ENCODE results near the gene TEX13A.

TEX13A gene

DNA sequence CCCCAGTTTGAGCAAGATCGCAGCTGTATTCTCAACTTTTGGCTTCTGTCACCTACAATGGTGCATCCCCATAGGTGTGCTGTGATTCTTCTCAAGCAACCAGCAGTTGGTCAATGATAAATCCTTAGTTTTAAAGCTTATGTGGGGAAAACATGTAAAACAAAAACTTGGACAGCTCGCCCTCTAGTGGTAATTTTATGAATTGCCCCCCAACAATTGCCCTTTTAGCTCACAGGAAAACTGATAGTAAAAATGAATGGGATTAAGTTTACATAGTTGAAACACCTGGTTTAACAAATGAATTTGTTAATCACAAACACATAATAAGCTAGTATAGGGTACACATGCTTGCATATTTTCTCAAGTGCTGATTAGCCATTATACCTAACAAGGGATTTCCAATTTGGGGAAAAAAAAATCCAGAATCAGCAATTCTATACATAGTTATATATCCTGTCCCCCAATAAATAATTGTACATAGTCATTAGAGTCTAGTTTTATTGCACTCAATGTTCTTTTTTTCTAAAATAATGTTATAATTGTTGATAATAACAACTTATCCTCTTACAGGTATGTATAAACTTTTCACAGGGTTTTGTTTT, 30.1 kb downstream of the TEX13A start:
- peak; percentile 17 for DNase-seq (ENCODE audit: low read depth)
- no peak overlapping the region for H3K4me3 ChIP-seq (ENCODE audit: low read depth, low read length)
- TF ChIP-seq, protein P1, sequence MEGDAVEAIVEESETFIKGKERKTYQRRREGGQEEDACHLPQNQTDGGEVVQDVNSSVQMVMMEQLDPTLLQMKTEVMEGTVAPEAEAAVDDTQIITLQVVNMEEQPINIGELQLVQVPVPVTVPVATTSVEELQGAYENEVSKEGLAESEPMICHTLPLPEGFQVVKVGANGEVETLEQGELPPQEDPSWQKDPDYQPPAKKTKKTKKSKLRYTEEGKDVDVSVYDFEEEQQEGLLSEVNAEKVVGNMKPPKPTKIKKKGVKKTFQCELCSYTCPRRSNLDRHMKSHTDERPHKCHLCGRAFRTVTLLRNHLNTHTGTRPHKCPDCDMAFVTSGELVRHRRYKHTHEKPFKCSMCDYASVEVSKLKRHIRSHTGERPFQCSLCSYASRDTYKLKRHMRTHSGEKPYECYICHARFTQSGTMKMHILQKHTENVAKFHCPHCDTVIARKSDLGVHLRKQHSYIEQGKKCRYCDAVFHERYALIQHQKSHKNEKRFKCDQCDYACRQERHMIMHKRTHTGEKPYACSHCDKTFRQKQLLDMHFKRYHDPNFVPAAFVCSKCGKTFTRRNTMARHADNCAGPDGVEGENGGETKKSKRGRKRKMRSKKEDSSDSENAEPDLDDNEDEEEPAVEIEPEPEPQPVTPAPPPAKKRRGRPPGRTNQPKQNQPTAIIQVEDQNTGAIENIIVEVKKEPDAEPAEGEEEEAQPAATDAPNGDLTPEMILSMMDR (IDR thresholded peaks at IDR 0.05; ENCODE audit: insufficient read depth, low read depth, low read length, missing control alignments): peak; percentile 47

DNA sequence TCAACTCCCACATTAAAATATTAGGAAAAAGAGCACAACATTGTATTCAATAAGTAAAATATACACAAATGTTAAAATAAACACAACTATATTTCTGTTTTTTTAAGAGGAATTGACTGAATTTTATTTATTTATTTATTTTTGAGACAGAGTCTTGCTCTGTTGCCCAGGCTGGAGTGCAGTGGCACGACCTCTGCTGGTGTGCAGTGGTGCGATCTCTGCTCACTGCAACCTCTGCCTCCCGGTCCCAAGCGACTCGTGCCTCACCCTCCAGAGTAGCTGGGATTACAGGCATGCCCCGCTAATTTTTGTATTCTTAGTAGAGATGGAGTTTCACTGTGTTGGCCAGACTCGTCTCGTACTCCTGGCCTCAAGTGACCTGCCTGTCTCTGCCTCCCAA, 31.4 kb downstream of the TEX13A start:
- TF ChIP-seq, protein P1 (IDR thresholded peaks at IDR 0.05; ENCODE audit: insufficient read depth, low read depth, low read length, missing control alignments): no peak
- H3K4me3 ChIP-seq (ENCODE audit: low read depth, low read length): no peak overlapping the region
- DNase-seq (ENCODE audit: low read depth): no peak

DNA sequence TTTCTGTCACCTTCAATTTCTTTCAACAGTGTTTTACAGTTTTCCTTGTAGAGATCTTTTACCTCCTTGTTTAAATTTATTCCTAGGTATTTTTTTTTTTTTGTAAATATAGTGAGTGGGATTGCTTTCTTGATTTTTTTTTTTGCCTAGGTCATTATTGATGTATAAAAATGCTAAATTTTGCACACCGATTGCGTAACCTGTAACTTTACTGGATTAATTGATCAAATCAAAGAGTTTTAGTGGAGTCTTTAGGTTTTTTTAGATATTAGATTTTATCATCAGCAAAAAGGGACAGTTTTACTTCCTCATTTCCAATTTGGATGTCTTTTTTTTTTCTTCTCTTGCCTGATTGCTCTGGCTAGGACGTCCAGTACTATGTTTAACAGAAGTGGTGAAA, 40.9 kb downstream of the TEX13A start:
- no peak overlapping the region for H3K4me3 ChIP-seq (ENCODE audit: low read depth, low read length)
- no peak for DNase-seq (ENCODE audit: low read depth)
- TF ChIP-seq, protein P1 (IDR thresholded peaks at IDR 0.05; ENCODE audit: insufficient read depth, low read depth, low read length, missing control alignments): no peak

GRCh38 chrX:105173071-105173470, 47.4 kb downstream of the TEX13A start:
- TF ChIP-seq, protein P1 (IDR thresholded peaks at IDR 0.05; ENCODE audit: insufficient read depth, low read depth, low read length, missing control alignments): no peak
- no peak overlapping the region for H3K4me3 ChIP-seq (ENCODE audit: low read depth, low read length)
- DNase-seq (ENCODE audit: low read depth): no peak

Measured in GM12865 (cell line).